ENCODE data around the gene TGIF2.
A peak's percentile ranks its signal among the peaks of the same experiment; 100 is the strongest.
"Not testable (repeated sequence)": the region's sequence is repeated elsewhere in the genome, so short reads cannot be mapped to it uniquely, and the experiment has no call there.

TGIF2 gene

GRCh38 chr20:36629719-36630681, 56.6 kb downstream of the TGIF2 start:
- in situ Hi-C loops (cut with MboI; ENCODE audit: low sequenced_read_pairs, unreplicated experiment) = no loop called here
- peak; percentile 69 for DNase-seq (ENCODE audit: low spot score)
- TF ChIP-seq CTCF (IDR thresholded peaks at IDR 0.05; ENCODE audit: borderline replicate concordance, control extremely low read depth, extremely low read depth, insufficient read depth, missing control alignments) = no peak

- in situ Hi-C loops (cut with MboI; ENCODE audit: low sequenced_read_pairs, unreplicated experiment) = no loop called here
- TF ChIP-seq CTCF (IDR thresholded peaks at IDR 0.05; ENCODE audit: borderline replicate concordance, control extremely low read depth, extremely low read depth, insufficient read depth, missing control alignments) = no peak
- DNase-seq (ENCODE audit: low spot score) = no peak
Observed at GRCh38 chr20:36631646-36632045, 58.2 kb downstream of the TGIF2 start.

- no peak for TF ChIP-seq CTCF (IDR thresholded peaks at IDR 0.05; ENCODE audit: borderline replicate concordance, control extremely low read depth, extremely low read depth, insufficient read depth, missing control alignments)
- in situ Hi-C loops (cut with MboI; ENCODE audit: low sequenced_read_pairs, unreplicated experiment) = no loop called here
- DNase-seq (ENCODE audit: low spot score) = no peak
Observed at GRCh38 chr20:36632147-36632486, 58.7 kb downstream of the TGIF2 start.

GRCh38 chr20:36632487-36633284, 59.3 kb downstream of the TGIF2 start:
- no peak for TF ChIP-seq CTCF (IDR thresholded peaks at IDR 0.05; ENCODE audit: borderline replicate concordance, control extremely low read depth, extremely low read depth, insufficient read depth, missing control alignments)
- in situ Hi-C loops (cut with MboI; ENCODE audit: low sequenced_read_pairs, unreplicated experiment) = no loop called here
- no peak for DNase-seq (ENCODE audit: low spot score)

- in situ Hi-C loops (cut with MboI; ENCODE audit: low sequenced_read_pairs, unreplicated experiment) = no loop called here
- no peak for TF ChIP-seq CTCF (IDR thresholded peaks at IDR 0.05; ENCODE audit: borderline replicate concordance, control extremely low read depth, extremely low read depth, insufficient read depth, missing control alignments)
- no peak for DNase-seq (ENCODE audit: low spot score)
Observed at GRCh38 chr20:36633285-36633772, 59.9 kb downstream of the TGIF2 start.

- in situ Hi-C loops (cut with MboI; ENCODE audit: low sequenced_read_pairs, unreplicated experiment) = no loop called here
- no peak for TF ChIP-seq CTCF (IDR thresholded peaks at IDR 0.05; ENCODE audit: borderline replicate concordance, control extremely low read depth, extremely low read depth, insufficient read depth, missing control alignments)
- DNase-seq (ENCODE audit: low spot score) = no peak
Observed at GRCh38 chr20:36634342-36634741, 60.9 kb downstream of the TGIF2 start.

- in situ Hi-C loops (cut with MboI; ENCODE audit: low sequenced_read_pairs, unreplicated experiment) = not testable (repeated sequence)
Observed at GRCh38 chr20:36638876-36639400, 65.5 kb downstream of the TGIF2 start.

More at GRCh38 chr20:36638876-36639400, 65.5 kb downstream of the TGIF2 start:
- DNase-seq (ENCODE audit: low spot score) = not testable (repeated sequence)

Data from GM13976 (cell line).